8988T (cell line): Measurements from ENCODE around the gene ZNF583.

Experiments used
- DNase-seq: peaks from one replicate; pipeline ENCODE4 v3.0.0; 2011

Gene ZNF583

GRCh38 chr19:56403764-56404704 is at the start of gene ZNF583:
Gene ZNF583, plus strand, starts transcription at chr19:56404332. Its CDS starts 2,783 bp downstream, at chr19:56407115.
- DNase-seq, result peak; percentile 89

GRCh38 chr19:56355517-56355916 is 48.6 kb upstream of the ZNF583 start:
- no peak for DNase-seq

DNA sequence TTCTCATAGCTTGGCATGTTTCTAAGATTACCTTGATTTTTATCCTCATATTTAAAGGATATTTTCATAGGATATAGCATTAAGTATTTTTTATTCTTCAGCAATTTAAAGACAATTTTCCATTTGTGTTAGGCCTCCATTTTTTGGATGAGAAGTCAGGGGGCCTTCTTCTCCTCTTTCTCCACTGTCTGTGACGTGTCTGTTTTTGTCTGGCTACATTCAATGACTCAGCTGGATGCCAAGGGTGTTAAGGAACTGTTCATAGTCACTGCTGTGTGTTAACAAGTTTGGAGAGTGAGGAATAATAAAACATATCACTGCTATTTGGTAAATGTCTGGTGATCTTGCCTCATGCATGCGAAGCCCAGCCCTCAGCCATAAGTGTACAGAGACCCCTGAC is 47.2 kb upstream of the ZNF583 start:
- DNase-seq, result no peak

DNA sequence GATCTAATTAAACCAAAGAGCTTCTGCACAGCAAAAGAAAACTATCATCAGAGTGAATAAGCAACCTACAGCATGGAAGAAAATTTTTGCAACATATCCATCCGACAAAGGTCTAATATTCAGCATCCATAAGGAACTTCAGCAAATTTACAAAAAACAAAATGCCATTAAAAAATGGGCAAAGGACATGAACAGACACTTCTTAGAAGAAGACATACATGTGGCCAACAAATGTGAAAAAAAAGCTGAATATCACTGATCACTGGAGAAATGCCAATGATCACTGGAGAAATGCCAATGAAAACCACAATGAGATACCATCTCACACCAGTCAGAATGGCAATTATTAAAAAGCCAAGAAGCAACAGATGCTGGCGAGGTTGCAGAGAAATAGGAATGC is 43.3 kb upstream of the ZNF583 start:
- DNase-seq, result no peak

- no peak for DNase-seq
Observed at GRCh38 chr19:56367829-56368711, 36.1 kb upstream of the ZNF583 start.

DNA sequence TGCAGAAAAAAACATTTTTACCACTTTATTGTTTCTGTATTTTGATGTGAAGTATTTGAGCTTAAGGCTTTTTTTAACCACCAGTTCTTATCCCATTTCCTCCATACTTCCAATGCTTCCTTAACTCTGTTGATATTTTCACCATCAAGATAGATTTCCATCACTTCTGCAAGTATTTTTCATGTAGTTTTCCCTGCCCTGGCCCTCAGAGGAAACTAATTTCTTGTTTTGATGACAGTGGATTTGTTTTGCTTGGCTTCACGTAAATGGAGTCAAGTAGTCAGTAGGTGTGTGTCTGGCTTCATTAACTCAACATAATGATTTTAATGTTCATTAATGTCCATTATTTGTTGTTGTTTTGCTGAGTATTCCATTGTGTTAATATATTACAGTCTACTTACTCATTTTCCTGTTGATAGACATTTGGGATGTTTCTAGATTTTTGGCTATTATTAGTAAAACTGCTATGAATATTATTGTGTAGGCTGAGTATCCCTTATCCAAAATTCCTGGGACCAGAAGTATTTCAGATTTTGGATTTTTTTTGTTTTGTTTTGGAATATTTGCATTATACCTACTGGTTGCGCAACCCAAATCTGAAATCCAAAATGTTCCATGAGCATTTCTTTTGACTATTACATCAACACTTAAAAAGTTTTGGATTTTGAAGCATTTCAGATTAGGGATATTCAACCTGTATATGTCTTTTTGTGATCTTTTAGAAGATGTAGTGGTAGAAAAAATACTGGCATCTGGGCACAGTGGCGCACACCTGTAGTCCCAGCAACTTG is 34.1 kb upstream of the ZNF583 start:
- no peak for DNase-seq

- DNase-seq, result no peak
Observed at GRCh38 chr19:56372281-56372680, 31.9 kb upstream of the ZNF583 start.

GRCh38 chr19:56377105-56377924 is 26.8 kb upstream of the ZNF583 start:
- DNase-seq, result no peak

- no peak for DNase-seq
Observed at GRCh38 chr19:56383826-56384605, 20.1 kb upstream of the ZNF583 start.

- no peak for DNase-seq
Observed at GRCh38 chr19:56393119-56394012, 10.8 kb upstream of the ZNF583 start, which contains the start of gene ZNF582. Gene ZNF582, minus strand, starts transcription at chr19:56393534. Its CDS starts 1,782 bp downstream, at chr19:56391752.

GRCh38 chr19:56398809-56399208 is 5.3 kb upstream of the ZNF583 start:
- no peak for DNase-seq

GRCh38 chr19:56400485-56400884 is 3.6 kb upstream of the ZNF583 start:
- no peak for DNase-seq

- DNase-seq, result no peak
Observed at GRCh38 chr19:56403261-56403660, 871 bp upstream of the ZNF583 start.

DNA sequence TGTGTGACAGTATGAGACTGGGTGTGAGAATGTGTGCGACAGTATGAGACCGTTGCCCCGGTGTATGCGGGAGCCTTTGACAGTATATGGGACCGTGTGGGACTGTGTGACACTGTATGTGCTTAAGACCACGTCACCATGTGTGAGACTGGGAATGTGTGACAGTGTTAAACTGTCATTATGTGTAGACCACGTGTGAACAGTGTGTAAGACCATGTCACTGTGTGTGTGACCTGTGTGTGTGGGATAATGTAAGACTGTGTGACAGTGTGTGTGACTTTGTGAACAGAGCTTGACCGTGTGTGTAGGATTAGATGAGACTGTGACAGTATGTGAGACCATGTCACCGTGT is 549 bp downstream of the ZNF583 start:
- DNase-seq, result no peak

DNA sequence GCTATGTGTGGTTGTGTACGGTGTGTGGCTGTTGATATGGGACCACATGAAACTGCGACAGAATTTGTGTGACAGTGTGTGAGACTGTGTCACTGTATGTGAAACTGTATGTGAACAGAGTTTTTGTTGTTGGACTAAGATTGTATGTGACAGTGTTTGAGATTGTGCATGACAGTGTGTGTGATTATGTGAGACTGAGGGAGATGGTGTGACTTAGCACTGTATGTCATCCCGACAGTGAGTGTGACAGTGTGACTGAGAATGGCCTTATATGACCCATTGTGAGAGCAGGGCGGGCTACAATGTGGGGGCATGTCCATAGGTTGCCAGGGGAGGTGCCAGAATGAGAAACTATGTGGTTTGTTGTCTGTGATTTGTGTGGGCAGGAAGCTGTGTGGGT is 930 bp downstream of the ZNF583 start:
- no peak for DNase-seq

- no peak for DNase-seq
Observed at GRCh38 chr19:56423276-56423984, 19.3 kb downstream of the ZNF583 start.

- no peak for DNase-seq
Observed at GRCh38 chr19:56423985-56424353, 19.8 kb downstream of the ZNF583 start.

DNA sequence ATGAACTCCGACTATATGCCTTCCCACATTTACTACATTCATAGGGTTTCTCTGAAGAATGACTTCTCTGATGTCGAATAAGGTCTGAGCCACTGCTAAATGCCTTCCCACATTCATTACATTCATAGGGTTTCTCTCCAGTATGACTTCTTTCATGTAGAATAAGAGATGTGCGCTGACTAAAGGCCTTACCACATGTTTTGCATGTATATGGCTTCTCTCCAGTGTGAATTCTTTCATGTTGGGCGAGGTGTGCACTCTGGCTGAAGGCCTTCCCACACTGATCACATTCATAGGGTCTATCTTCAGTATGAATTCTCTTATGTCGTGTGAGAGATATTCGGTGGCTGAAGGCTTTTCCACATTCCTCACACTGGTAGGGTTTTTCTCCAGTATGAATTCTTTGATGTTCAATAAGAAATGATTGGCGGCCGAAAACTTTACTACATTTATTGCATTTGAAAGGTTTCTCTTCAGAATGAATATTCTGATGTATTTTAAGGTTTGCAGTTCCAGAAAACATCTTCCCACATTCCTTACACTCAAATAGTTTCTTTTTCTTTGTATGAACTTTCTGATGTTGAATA is 37.2 kb downstream of the ZNF583 start:
- no peak for DNase-seq

- no peak for DNase-seq
Observed at GRCh38 chr19:56474308-56474707, 70.2 kb downstream of the ZNF583 start.
